CD4-positive, alpha-beta memory T cell (primary cell): ENCODE data around the gene SPRR2B. TPM values are rescaled to one million over a fixed set of nuclear protein-coding genes. Genes with fewer than 3 reads are reported as not detected.
"Not testable (repeated sequence)": the region's sequence is repeated elsewhere in the genome, so short reads cannot be mapped to it uniquely, and the experiment has no call there.

Source experiments
- CTCF ChIA-PET: fragments of 350-600 bp; sonication (Branson Sonifier 250); formaldehyde crosslinking; loops from one replicate; lab custom pipeline; 2021; ENCODE audit warnings: inconsistent platforms; ENCODE audit not compliant: partially characterized antibody; lab: Charles Lee
- POLR2A ChIA-PET: fragments of 350-600 bp; sonication (Branson Sonifier 250); formaldehyde crosslinking; loops from one replicate; lab custom pipeline; 2021; ENCODE audit not compliant: partially characterized antibody; lab: Charles Lee
- DNase-seq, 5 donors: peaks; one replicate each; pipeline versions ENCODE4 v3.0.0 to v3.0.0-alpha.2; 2020 to 2022; ENCODE audit warnings: mixed read lengths in 1 of 5
- H3K27ac ChIP-seq: one replicate; pipeline ENCODE4 v1.7.0; 2013; ENCODE audit warnings: low read depth, low read length
- H3K27me3 ChIP-seq: 2 replicates; pipeline ENCODE4 v1.7.0; 2013; ENCODE audit warnings: mild to moderate bottlenecking, low read length, moderate library complexity; ENCODE audit not compliant: insufficient read depth
- H3K36me3 ChIP-seq: 2 replicates; pipeline ENCODE4 v1.7.0; 2013; ENCODE audit warnings: mild to moderate bottlenecking, low read length, moderate library complexity; ENCODE audit not compliant: insufficient read depth
- H3K4me1 ChIP-seq: 2 replicates; pipeline ENCODE4 v1.7.0; 2013; ENCODE audit warnings: mild to moderate bottlenecking, low read length, moderate library complexity; ENCODE audit not compliant: insufficient read depth
- H3K4me3 ChIP-seq, 2 donors: one replicate each; pipeline ENCODE4 v1.7.0; 2013; ENCODE audit warnings: low read length in 2 of 2, mild to moderate bottlenecking in 1 of 2
- H3K9me3 ChIP-seq, 2 donors: one replicate each; pipeline ENCODE4 v1.7.0; 2013; ENCODE audit warnings: low read length in 2 of 2, control low read depth in 1 of 2; ENCODE audit not compliant: control insufficient read depth in 1 of 2
- H3K27ac Mint-ChIP-seq, 7 donors: one replicate each; pipeline ENCODE4 v1.8.0; 2020 to 2021; ENCODE audit warnings: mixed read lengths in 7 of 7, mild to moderate bottlenecking in 6 of 7, inconsistent platforms in 3 of 7, moderate library complexity in 3 of 7
- H3K27me3 Mint-ChIP-seq, 2 donors: one replicate each; pipeline ENCODE4 v1.8.0; 2020 to 2021; ENCODE audit warnings: mixed read lengths in 2 of 2
- H3K36me3 Mint-ChIP-seq, 2 donors: one replicate each; pipeline ENCODE4 v1.8.0; 2020 to 2021; ENCODE audit warnings: mixed read lengths in 2 of 2, inconsistent platforms in 1 of 2, mild to moderate bottlenecking in 1 of 2
- H3K4me1 Mint-ChIP-seq, 4 donors: one replicate each; pipeline ENCODE4 v1.8.0; 2020 to 2021; ENCODE audit warnings: mixed read lengths in 4 of 4, mild to moderate bottlenecking in 1 of 4
- H3K4me3 Mint-ChIP-seq, 8 donors: one replicate each; pipeline ENCODE4 v1.8.0; 2020 to 2021; ENCODE audit warnings: mixed read lengths in 8 of 8, mild to moderate bottlenecking in 7 of 8, moderate library complexity in 6 of 8, inconsistent platforms in 3 of 8
- H3K9me3 Mint-ChIP-seq, 8 donors: one replicate each; pipeline ENCODE4 v1.8.0; 2020 to 2021; ENCODE audit warnings: mixed read lengths in 8 of 8, mild to moderate bottlenecking in 5 of 8, inconsistent platforms in 3 of 8, moderate library complexity in 1 of 8
- intact Hi-C: fragments of 100-400 bp; cut with micrococcal nuclease; formaldehyde crosslinking; loops from one replicate; pipeline ENCODE4 v1.15.1; 2023
- polyA plus RNA-seq, 2 donors: library from polyadenylated mRNA; unstranded; fragments of 300-500 nt; fragmentation: Illumina TruSeq; gene quantifications; one replicate each; pipeline ENCODE4 v1.2.3, GENCODE V29; 2021
- total RNA-seq, 2 experiments: library from RNA; stranded (reverse); gene quantifications; one replicate each; pipeline ENCODE4 v1.2.3, GENCODE V29; 2021

SPRR2B gene
- total and polyA plus RNA-seq, 4 experiments from 2014 or later, result not detected

GRCh38 chr1:153022340-153022739 is 49.1 kb downstream of the SPRR2B start:
- H3K9me3 Mint-ChIP-seq, H3K27ac ChIP-seq, H3K9me3 ChIP-seq, CTCF ChIA-PET, H3K4me1 ChIP-seq, H3K27ac Mint-ChIP-seq, H3K36me3 ChIP-seq, POLR2A ChIA-PET, H3K27me3 ChIP-seq, H3K36me3 Mint-ChIP-seq, intact Hi-C loops, H3K4me3 Mint-ChIP-seq, H3K4me1 Mint-ChIP-seq, H3K4me3 ChIP-seq, DNase-seq: not testable (repeated sequence)
- H3K27me3 Mint-ChIP-seq, result peaks cover 11 to 20% of the 10 kb centered on the region in 2 donors

- H3K9me3 Mint-ChIP-seq, POLR2A ChIA-PET, DNase-seq, H3K36me3 Mint-ChIP-seq, intact Hi-C loops, H3K4me3 ChIP-seq, H3K27ac Mint-ChIP-seq, H3K4me3 Mint-ChIP-seq, CTCF ChIA-PET, H3K36me3 ChIP-seq, H3K4me1 Mint-ChIP-seq, H3K27ac ChIP-seq, H3K9me3 ChIP-seq, H3K4me1 ChIP-seq, H3K27me3 ChIP-seq: not testable (repeated sequence)
- H3K27me3 Mint-ChIP-seq, result peaks cover 11 to 18% of the 10 kb centered on the region in 2 donors
Observed at GRCh38 chr1:153021829-153022228, 49.6 kb downstream of the SPRR2B start.

Other genes with a start within 250 kb of the SPRR2B start
- gene LCE1A, start 244.1 kb downstream of the SPRR2B start, total RNA-seq, result not detected
- gene LCE1A, start 244.1 kb downstream of the SPRR2B start, polyA plus RNA-seq, result not detected
- gene LCE6A, start 228.8 kb downstream of the SPRR2B start, total RNA-seq, result not detected
- gene LCE6A, start 228.8 kb downstream of the SPRR2B start, polyA plus RNA-seq, result not detected
- gene LCE7A, start 211.6 kb downstream of the SPRR2B start, total RNA-seq, result not detected
- not detected for gene LCE7A, start 211.6 kb downstream of the SPRR2B start, polyA plus RNA-seq
- not detected for gene SMCP, start 193.3 kb downstream of the SPRR2B start, total RNA-seq
- gene SMCP, start 193.3 kb downstream of the SPRR2B start, polyA plus RNA-seq, result not detected
- not detected for gene IVL, start 163.1 kb downstream of the SPRR2B start, total RNA-seq
- not detected for gene IVL, start 163.1 kb downstream of the SPRR2B start, polyA plus RNA-seq
- not detected for gene SPRR5, start 124.4 kb downstream of the SPRR2B start, total RNA-seq
- gene SPRR5, start 124.4 kb downstream of the SPRR2B start, polyA plus RNA-seq, result not detected
- not detected for gene SPRR4, start 101.0 kb downstream of the SPRR2B start, total RNA-seq
- gene SPRR4, start 101.0 kb downstream of the SPRR2B start, polyA plus RNA-seq, result not detected
- gene SPRR1A, start 87.5 kb downstream of the SPRR2B start, total RNA-seq, result not detected
- gene SPRR1A, start 87.5 kb downstream of the SPRR2B start, polyA plus RNA-seq, result not detected
- not detected for gene SPRR3, start 69.9 kb downstream of the SPRR2B start, total RNA-seq
- not detected for gene SPRR3, start 69.9 kb downstream of the SPRR2B start, polyA plus RNA-seq
- gene SPRR1B, start 40.4 kb downstream of the SPRR2B start, total RNA-seq, result not detected
- not detected for gene SPRR1B, start 40.4 kb downstream of the SPRR2B start, polyA plus RNA-seq
- gene SPRR2D, start 30.5 kb downstream of the SPRR2B start, total RNA-seq, result not detected
- not detected for gene SPRR2D, start 30.5 kb downstream of the SPRR2B start, polyA plus RNA-seq
- not detected for gene SPRR2A, start 14.1 kb downstream of the SPRR2B start, total RNA-seq
- gene SPRR2A, start 14.1 kb downstream of the SPRR2B start, polyA plus RNA-seq, result not detected
- not detected for gene SPRR2E, start 22.9 kb upstream of the SPRR2B start, total RNA-seq
- not detected for gene SPRR2E, start 22.9 kb upstream of the SPRR2B start, polyA plus RNA-seq
- gene SPRR2F, start 41.9 kb upstream of the SPRR2B start, total RNA-seq, result not detected
- not detected for gene SPRR2F, start 41.9 kb upstream of the SPRR2B start, polyA plus RNA-seq
- not detected for gene SPRR2G, start 79.3 kb upstream of the SPRR2B start, total RNA-seq
- not detected for gene SPRR2G, start 79.3 kb upstream of the SPRR2B start, polyA plus RNA-seq
- not detected for gene LELP1, start 131.8 kb upstream of the SPRR2B start, total RNA-seq
- gene LELP1, start 131.8 kb upstream of the SPRR2B start, polyA plus RNA-seq, result not detected
- gene PRR9, start 146.0 kb upstream of the SPRR2B start, total RNA-seq, result not detected
- gene PRR9, start 146.0 kb upstream of the SPRR2B start, polyA plus RNA-seq, result not detected
- gene LORICRIN, start 188.1 kb upstream of the SPRR2B start, total RNA-seq, result not detected
- gene LORICRIN, start 188.1 kb upstream of the SPRR2B start, polyA plus RNA-seq, result not detected
- gene PGLYRP3, start 241.3 kb upstream of the SPRR2B start, total RNA-seq, result not detected
- gene PGLYRP3, start 241.3 kb upstream of the SPRR2B start, polyA plus RNA-seq, result not detected